GM20000 (cell line): Measurements from ENCODE around the gene OVOL2.

Experiments used
- DNase-seq: peaks from one replicate; pipeline ENCODE4 v3.0.0; 2012; ENCODE audit warnings: low spot score
- CTCF ChIP-seq: IDR thresholded peaks from 2 replicates; pipeline ENCODE4 v1.5.1; 2012; ENCODE audit warnings: mild to moderate bottlenecking, control low read depth; ENCODE audit errors: extremely low read depth, missing control alignments

OVOL2 gene

GRCh38 chr20:18024606-18025127, 33.0 kb downstream of the OVOL2 start:
- TF ChIP-seq CTCF: no peak
- DNase-seq: no peak

- no peak for TF ChIP-seq CTCF
- no peak for DNase-seq
These were observed 36.8 kb downstream of the OVOL2 start for GRCh38 chr20:18020931-18021330.

GRCh38 chr20:18019068-18019467, 38.6 kb downstream of the OVOL2 start:
- peak; percentile 74 for DNase-seq
- peak; percentile 50 for TF ChIP-seq CTCF

GRCh38 chr20:18018100-18018499, 39.6 kb downstream of the OVOL2 start:
- TF ChIP-seq CTCF: no peak
- no peak for DNase-seq

- TF ChIP-seq CTCF: no peak
- DNase-seq: no peak
These were observed 40.9 kb downstream of the OVOL2 start for GRCh38 chr20:18016772-18017171.

- TF ChIP-seq CTCF: no peak
- no peak for DNase-seq
These were observed 43.3 kb downstream of the OVOL2 start for GRCh38 chr20:18014411-18014810.

GRCh38 chr20:18012901-18013300, 44.8 kb downstream of the OVOL2 start:
- no peak for DNase-seq
- TF ChIP-seq CTCF: no peak
